WTC11 (cell line): ENCODE results near the gene ATG4C. TPM values are rescaled to one million over a fixed set of nuclear protein-coding genes. Genes with fewer than 3 reads are reported as not detected.
"Not testable (repeated sequence)": the region's sequence is repeated elsewhere in the genome, so short reads cannot be mapped to it uniquely, and the experiment has no call there.

Experiments used
- ATAC-seq: fragments of 200-7000 bp; cut with Tn5 transposase; 2 replicates; pipeline ENCODE4 v1.10.0; 2021; ENCODE audit warnings: mild to moderate bottlenecking, moderate library complexity
- CTCF ChIA-PET: fragments of 300-600 bp; sonication (Branson Sonifier 250); formaldehyde crosslinking; loops from one replicate; lab custom pipeline; 2021; ENCODE audit warnings: antibody characterized with exemption; lab: Charles Lee
- POLR2A ChIA-PET: fragments of 350-600 bp; sonication (Branson Sonifier 250); formaldehyde crosslinking; loops from one replicate; lab custom pipeline; 2021; ENCODE audit warnings: antibody characterized with exemption; lab: Charles Lee
- DNase-seq: peaks from one replicate; pipeline ENCODE4 v3.0.0; 2021; ENCODE audit warnings: low spot score
- H3K27ac Mint-ChIP-seq: 2 replicates; pipeline ENCODE4 v1.8.0; 2021; ENCODE audit warnings: mixed read lengths
- H3K27me3 Mint-ChIP-seq: 2 replicates; pipeline ENCODE4 v1.8.0; 2021; ENCODE audit warnings: low read depth, mild to moderate bottlenecking, moderate library complexity, mixed read lengths
- H3K36me3 Mint-ChIP-seq: 2 replicates; pipeline ENCODE4 v1.8.0; 2021; ENCODE audit warnings: mixed read lengths
- H3K4me1 Mint-ChIP-seq: 2 replicates; pipeline ENCODE4 v1.8.0; 2022; ENCODE audit warnings: mixed read lengths
- H3K4me3 Mint-ChIP-seq: 2 replicates; pipeline ENCODE4 v1.8.0; 2021; ENCODE audit warnings: mild to moderate bottlenecking, moderate library complexity, mixed read lengths
- H3K9me3 Mint-ChIP-seq: 2 replicates; pipeline ENCODE4 v1.8.0; 2021; ENCODE audit warnings: mixed read lengths
- ELF4 ChIP-seq: sonication (generic); formaldehyde crosslinking; IDR thresholded peaks from 2 replicates; pipeline ENCODE4 v1.8.1; 2022; ENCODE audit warnings: low read depth, mild to moderate bottlenecking, moderate library complexity, missing genetic modification reagents
- EMX1 ChIP-seq: fragments of 250-450 bp; sonication (Bioruptor Pico); IDR thresholded peaks from 2 replicates; pipeline ENCODE4 v1.8.0; 2021; ENCODE audit warnings: mild to moderate bottlenecking
- FOXK1 ChIP-seq: sonication (generic); formaldehyde crosslinking; IDR thresholded peaks from 2 replicates; pipeline ENCODE4 v1.8.0; 2022; ENCODE audit warnings: mild to moderate bottlenecking, moderate library complexity, missing genetic modification reagents
- GRHL2 ChIP-seq: fragments of 250-450 bp; sonication (Bioruptor Pico); IDR thresholded peaks from 2 replicates; pipeline ENCODE4 v1.8.0; 2022; ENCODE audit warnings: mild to moderate bottlenecking, moderate library complexity; ENCODE audit not compliant: insufficient replicate concordance, severe bottlenecking
- JAZF1 ChIP-seq: fragments of 250-450 bp; sonication (Bioruptor Pico); IDR thresholded peaks from 2 replicates; pipeline ENCODE4 v1.9.0; 2021; ENCODE audit warnings: moderate library complexity, mild to moderate bottlenecking, inconsistent platforms
- JUN ChIP-seq: sonication (generic); formaldehyde crosslinking; IDR thresholded peaks from 2 replicates; pipeline ENCODE4 v1.8.0; 2023; ENCODE audit warnings: mild to moderate bottlenecking, missing genetic modification reagents
- NFYB ChIP-seq: sonication (generic); formaldehyde crosslinking; conservative IDR thresholded peaks from 2 replicates; pipeline ENCODE4 v1.8.0; 2022; ENCODE audit warnings: low read depth, missing genetic modification reagents
- OVOL2 ChIP-seq: fragments of 250-450 bp; sonication (Bioruptor Pico); IDR thresholded peaks from 2 replicates; pipeline ENCODE4 v1.9.0; 2021; ENCODE audit warnings: mild to moderate bottlenecking, borderline replicate concordance
- SMAD3 ChIP-seq: sonication (generic); formaldehyde crosslinking; IDR thresholded peaks from 2 replicates; pipeline ENCODE4 v1.8.0; 2022; ENCODE audit warnings: missing genetic modification reagents, mild to moderate bottlenecking, borderline replicate concordance
- SOX15 ChIP-seq: fragments of 250-450 bp; sonication (Bioruptor Pico); IDR thresholded peaks from 2 replicates; pipeline ENCODE4 v1.9.0; 2021; ENCODE audit warnings: mild to moderate bottlenecking
- ZNF232 ChIP-seq: sonication (generic); formaldehyde crosslinking; IDR thresholded peaks from 2 replicates; pipeline ENCODE4 v1.8.0; 2022; ENCODE audit warnings: mild to moderate bottlenecking, missing genetic modification reagents
- ZNF416 ChIP-seq: fragments of 250-450 bp; sonication (Bioruptor Pico); IDR thresholded peaks from 2 replicates; pipeline ENCODE4 v1.9.0; 2021; ENCODE audit warnings: mild to moderate bottlenecking, inconsistent platforms
- total RNA-seq: library from RNA; stranded (reverse); gene quantifications from 3 replicates; pipeline ENCODE4 v1.2.3, GENCODE V29; 2021
- TF ChIP-seq, protein P1 (sequence below): sonication (generic); formaldehyde crosslinking; IDR thresholded peaks from 2 replicates; pipeline ENCODE4 v1.8.1; 2022; ENCODE audit warnings: low read depth, missing genetic modification reagents, borderline replicate concordance
- TF ChIP-seq, protein P2 (sequence below): fragments of 250-450 bp; sonication (Bioruptor Pico); IDR thresholded peaks from 2 replicates; pipeline ENCODE4 v2.1.2; 2022; ENCODE audit warnings: mild to moderate bottlenecking, moderate library complexity
- TF ChIP-seq, protein P3 (sequence below): sonication (generic); formaldehyde crosslinking; IDR thresholded peaks from 2 replicates; pipeline ENCODE4 v1.8.0; 2022; ENCODE audit warnings: mild to moderate bottlenecking, missing genetic modification reagents
- TF ChIP-seq, protein P4 (sequence below): sonication (generic); formaldehyde crosslinking; IDR thresholded peaks from 2 replicates; pipeline ENCODE4 v1.8.1; 2022; ENCODE audit warnings: missing genetic modification reagents, borderline replicate concordance
- TF ChIP-seq, protein P5 (sequence below): sonication (generic); formaldehyde crosslinking; IDR thresholded peaks from 2 replicates; pipeline ENCODE4 v1.8.0; 2023; ENCODE audit warnings: mild to moderate bottlenecking, missing genetic modification reagents
- TF ChIP-seq, protein P6 (sequence below): sonication (generic); formaldehyde crosslinking; IDR thresholded peaks from 2 replicates; pipeline ENCODE4 v1.8.1; 2023; ENCODE audit warnings: mild to moderate bottlenecking, missing genetic modification reagents

ATG4C gene
- total RNA-seq, 1 experiment from 2014 or later, result 16.6 TPM

DNA sequence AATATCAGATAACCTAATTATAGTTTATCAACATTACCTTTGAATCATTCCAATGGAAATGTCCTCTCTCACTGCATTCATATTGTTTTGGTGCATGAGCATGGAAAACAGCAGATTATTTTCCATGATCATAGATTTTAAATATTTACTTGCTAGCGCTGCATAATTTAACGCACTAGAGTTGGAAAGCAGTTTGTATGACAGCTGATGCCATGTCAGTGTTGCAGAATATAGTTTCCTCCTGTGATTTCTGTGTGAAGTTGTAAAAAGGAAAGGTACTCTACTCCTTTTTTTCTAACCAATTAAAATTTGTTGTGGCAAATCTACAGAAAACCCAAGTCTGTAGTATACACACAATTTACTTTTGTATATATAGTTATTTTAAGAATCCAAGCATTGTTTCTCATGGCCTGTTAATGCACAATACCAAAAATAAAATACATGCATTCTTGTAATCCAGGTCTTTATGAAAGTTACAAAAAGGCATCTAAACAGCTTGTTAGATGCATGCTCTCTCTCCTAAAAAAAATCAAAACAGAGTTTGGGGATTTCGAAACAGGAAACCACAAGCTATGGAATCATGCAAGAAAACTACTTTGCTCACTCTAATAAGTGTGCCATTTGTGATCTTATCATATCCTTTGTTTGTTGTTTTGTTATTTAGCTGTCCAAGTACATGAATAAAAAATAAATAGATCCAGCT, 1.9 kb upstream of the ATG4C start:
- Mint-ChIP-seq H3K4me1 (peaks cover 17% of the 10 kb centered on the region), H3K36me3 (no peaks in the 10 kb centered on the region), H3K27me3 (no peaks in the 10 kb centered on the region), H3K4me3 (no peak overlapping the region), H3K27ac (no peak overlapping the region), H3K9me3 (no peaks in the 10 kb centered on the region)
- ATAC-seq (no peak), DNase-seq (no peak)
- ChIA-PET POLR2A (no interaction called here), CTCF (no interaction called here)
- TF ChIP-seq, protein P1, sequence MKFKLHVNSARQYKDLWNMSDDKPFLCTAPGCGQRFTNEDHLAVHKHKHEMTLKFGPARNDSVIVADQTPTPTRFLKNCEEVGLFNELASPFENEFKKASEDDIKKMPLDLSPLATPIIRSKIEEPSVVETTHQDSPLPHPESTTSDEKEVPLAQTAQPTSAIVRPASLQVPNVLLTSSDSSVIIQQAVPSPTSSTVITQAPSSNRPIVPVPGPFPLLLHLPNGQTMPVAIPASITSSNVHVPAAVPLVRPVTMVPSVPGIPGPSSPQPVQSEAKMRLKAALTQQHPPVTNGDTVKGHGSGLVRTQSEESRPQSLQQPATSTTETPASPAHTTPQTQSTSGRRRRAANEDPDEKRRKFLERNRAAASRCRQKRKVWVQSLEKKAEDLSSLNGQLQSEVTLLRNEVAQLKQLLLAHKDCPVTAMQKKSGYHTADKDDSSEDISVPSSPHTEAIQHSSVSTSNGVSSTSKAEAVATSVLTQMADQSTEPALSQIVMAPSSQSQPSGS (CRISPR knock-in tag), result no peak
- TF ChIP-seq, protein P2, sequence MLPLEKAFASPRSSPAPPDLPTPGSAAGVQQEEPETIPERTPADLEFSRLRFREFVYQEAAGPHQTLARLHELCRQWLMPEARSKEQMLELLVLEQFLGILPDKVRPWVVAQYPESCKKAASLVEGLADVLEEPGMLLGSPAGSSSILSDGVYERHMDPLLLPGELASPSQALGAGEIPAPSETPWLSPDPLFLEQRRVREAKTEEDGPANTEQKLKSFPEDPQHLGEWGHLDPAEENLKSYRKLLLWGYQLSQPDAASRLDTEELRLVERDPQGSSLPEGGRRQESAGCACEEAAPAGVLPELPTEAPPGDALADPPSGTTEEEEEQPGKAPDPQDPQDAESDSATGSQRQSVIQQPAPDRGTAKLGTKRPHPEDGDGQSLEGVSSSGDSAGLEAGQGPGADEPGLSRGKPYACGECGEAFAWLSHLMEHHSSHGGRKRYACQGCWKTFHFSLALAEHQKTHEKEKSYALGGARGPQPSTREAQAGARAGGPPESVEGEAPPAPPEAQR (CRISPR knock-in tag), result no peak
- TF ChIP-seq FOXK1 (CRISPR knock-in tag) (no peak), JAZF1 (CRISPR knock-in tag) (no peak), OVOL2 (CRISPR knock-in tag) (no peak), EMX1 (CRISPR knock-in tag) (no peak)
- TF ChIP-seq, protein P3, sequence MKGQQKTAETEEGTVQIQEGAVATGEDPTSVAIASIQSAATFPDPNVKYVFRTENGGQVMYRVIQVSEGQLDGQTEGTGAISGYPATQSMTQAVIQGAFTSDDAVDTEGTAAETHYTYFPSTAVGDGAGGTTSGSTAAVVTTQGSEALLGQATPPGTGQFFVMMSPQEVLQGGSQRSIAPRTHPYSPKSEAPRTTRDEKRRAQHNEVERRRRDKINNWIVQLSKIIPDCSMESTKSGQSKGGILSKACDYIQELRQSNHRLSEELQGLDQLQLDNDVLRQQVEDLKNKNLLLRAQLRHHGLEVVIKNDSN (CRISPR knock-in tag), result no peak
- TF ChIP-seq, all 79 proteins: peak for 0

DNA sequence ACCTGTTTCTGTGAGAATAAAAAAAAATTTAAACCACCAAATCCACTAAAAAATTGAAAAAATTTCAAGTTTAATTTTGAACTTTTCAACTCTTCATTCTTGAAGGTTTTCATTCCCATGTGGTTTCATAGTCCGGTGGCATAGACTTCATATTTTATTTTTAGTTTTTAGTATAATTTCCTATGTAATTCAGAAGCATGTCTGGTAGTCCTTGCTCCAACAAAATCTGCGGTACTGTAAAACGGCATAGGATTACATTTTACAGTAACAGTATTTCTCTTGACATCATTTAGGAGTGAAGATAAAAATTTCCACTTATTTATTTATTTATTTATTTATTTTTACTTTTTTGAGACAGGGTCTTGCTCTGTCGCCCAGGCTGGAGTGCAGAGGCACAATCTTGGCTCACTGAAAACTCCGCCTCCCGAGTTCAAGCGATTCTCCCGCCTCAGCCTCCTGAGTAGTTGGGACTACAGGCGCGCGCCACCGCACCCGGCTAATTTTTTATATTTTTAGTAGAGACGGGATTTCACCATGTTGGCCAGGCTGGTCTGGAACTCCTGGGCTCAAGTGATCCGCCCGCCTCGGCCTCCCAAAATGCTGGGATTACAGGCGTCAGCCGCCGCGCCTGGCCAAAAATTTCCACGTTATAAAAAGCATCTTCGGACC, 1.3 kb upstream of the ATG4C start:
- H3K9me3 Mint-ChIP-seq, DNase-seq, H3K27ac Mint-ChIP-seq, H3K27me3 Mint-ChIP-seq, H3K36me3 Mint-ChIP-seq, ATAC-seq, POLR2A ChIA-PET, CTCF ChIA-PET, H3K4me3 Mint-ChIP-seq: not testable (repeated sequence)
- peaks cover 12% of the 10 kb centered on the region for H3K4me1 Mint-ChIP-seq

DNA sequence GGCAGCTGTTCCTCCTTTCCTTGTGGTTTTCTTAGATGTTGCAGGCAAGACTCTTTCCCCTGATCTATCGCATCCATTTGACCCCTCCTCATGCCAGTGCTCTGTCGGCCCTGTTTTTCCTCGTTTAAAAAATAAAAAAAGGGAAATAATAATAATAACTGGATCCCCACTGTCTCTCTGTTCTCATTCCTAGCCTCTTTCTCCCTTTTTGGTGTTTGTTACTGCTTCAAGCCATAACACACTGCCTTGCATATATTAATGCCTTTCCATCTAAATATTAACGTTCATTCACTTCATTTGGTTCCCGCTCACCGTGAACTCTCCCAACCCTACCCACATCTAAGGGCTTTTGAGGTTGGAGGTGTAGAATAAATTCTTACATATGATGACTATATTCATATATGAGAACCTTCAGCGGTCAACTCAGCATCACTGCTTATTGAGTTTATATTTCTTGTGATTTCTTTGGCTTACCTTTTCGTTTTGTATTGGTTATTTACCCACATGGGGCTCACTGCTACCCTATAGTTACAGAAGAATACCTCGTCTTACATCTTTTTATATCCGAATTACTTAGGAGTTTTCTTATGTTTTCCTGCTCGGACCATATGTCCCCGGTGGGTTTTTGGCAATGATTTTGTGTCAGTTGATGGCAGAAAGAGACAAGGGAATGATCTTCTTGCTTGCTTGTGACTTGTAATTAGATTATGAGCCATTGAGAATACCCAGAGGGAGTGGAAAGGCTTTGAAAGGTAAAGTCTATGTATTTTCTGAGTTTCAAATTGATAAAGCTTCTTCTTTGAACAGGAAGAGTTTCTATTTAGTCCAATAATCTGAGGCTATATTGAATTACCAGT, 805 bp downstream of the ATG4C start:
- peak; percentile 11 for ATAC-seq
- ChIA-PET POLR2A (no interaction called here), CTCF (no interaction called here)
- Mint-ChIP-seq H3K27me3 (no peaks in the 10 kb centered on the region), H3K36me3 (no peaks in the 10 kb centered on the region), H3K4me3 (no peak overlapping the region), H3K9me3 (no peaks in the 10 kb centered on the region), H3K4me1 (0 out of 2 replicates have a peak, but pooled peaks cover 3% of the 10 kb centered on the region), H3K27ac (no peak overlapping the region)
- DNase-seq, result no peak
- TF ChIP-seq GRHL2 (no peak), ZNF232 (CRISPR knock-in tag) (no peak), JUN (CRISPR knock-in tag) (no peak), JAZF1 (CRISPR knock-in tag) (no peak), SMAD3 (CRISPR knock-in tag) (no peak), ZNF416 (CRISPR knock-in tag) (no peak), SOX15 (CRISPR knock-in tag) (no peak), ELF4 (CRISPR knock-in tag) (no peak), NFYB (CRISPR knock-in tag) (no peak)
- TF ChIP-seq, protein P4, sequence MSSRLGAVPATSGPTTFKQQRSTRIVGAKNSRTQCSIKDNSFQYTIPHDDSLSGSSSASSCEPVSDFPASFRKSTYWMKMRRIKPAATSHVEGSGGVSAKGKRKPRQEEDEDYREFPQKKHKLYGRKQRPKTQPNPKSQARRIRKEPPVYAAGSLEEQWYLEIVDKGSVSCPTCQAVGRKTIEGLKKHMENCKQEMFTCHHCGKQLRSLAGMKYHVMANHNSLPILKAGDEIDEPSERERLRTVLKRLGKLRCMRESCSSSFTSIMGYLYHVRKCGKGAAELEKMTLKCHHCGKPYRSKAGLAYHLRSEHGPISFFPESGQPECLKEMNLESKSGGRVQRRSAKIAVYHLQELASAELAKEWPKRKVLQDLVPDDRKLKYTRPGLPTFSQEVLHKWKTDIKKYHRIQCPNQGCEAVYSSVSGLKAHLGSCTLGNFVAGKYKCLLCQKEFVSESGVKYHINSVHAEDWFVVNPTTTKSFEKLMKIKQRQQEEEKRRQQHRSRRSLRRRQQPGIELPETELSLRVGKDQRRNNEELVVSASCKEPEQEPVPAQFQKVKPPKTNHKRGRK (CRISPR knock-in tag), result no peak
- TF ChIP-seq, protein P5, sequence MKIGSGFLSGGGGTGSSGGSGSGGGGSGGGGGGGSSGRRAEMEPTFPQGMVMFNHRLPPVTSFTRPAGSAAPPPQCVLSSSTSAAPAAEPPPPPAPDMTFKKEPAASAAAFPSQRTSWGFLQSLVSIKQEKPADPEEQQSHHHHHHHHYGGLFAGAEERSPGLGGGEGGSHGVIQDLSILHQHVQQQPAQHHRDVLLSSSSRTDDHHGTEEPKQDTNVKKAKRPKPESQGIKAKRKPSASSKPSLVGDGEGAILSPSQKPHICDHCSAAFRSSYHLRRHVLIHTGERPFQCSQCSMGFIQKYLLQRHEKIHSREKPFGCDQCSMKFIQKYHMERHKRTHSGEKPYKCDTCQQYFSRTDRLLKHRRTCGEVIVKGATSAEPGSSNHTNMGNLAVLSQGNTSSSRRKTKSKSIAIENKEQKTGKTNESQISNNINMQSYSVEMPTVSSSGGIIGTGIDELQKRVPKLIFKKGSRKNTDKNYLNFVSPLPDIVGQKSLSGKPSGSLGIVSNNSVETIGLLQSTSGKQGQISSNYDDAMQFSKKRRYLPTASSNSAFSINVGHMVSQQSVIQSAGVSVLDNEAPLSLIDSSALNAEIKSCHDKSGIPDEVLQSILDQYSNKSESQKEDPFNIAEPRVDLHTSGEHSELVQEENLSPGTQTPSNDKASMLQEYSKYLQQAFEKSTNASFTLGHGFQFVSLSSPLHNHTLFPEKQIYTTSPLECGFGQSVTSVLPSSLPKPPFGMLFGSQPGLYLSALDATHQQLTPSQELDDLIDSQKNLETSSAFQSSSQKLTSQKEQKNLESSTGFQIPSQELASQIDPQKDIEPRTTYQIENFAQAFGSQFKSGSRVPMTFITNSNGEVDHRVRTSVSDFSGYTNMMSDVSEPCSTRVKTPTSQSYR, result no peak
- TF ChIP-seq, protein P6, sequence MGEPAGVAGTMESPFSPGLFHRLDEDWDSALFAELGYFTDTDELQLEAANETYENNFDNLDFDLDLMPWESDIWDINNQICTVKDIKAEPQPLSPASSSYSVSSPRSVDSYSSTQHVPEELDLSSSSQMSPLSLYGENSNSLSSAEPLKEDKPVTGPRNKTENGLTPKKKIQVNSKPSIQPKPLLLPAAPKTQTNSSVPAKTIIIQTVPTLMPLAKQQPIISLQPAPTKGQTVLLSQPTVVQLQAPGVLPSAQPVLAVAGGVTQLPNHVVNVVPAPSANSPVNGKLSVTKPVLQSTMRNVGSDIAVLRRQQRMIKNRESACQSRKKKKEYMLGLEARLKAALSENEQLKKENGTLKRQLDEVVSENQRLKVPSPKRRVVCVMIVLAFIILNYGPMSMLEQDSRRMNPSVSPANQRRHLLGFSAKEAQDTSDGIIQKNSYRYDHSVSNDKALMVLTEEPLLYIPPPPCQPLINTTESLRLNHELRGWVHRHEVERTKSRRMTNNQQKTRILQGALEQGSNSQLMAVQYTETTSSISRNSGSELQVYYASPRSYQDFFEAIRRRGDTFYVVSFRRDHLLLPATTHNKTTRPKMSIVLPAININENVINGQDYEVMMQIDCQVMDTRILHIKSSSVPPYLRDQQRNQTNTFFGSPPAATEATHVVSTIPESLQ, result no peak
